Stimulated activated CD4-positive, alpha-beta T cell treated with anti-CD3 and anti-CD28 coated beads, Interleukin-4, amount 100 ng/mL, for 1 hour (primary cell): Measurements from ENCODE around the gene VIPAS39.

ENCODE experiments used
- DNase-seq: peaks from one replicate; pipeline ENCODE4 v3.0.0-alpha.2; 2020

Gene VIPAS39

DNA sequence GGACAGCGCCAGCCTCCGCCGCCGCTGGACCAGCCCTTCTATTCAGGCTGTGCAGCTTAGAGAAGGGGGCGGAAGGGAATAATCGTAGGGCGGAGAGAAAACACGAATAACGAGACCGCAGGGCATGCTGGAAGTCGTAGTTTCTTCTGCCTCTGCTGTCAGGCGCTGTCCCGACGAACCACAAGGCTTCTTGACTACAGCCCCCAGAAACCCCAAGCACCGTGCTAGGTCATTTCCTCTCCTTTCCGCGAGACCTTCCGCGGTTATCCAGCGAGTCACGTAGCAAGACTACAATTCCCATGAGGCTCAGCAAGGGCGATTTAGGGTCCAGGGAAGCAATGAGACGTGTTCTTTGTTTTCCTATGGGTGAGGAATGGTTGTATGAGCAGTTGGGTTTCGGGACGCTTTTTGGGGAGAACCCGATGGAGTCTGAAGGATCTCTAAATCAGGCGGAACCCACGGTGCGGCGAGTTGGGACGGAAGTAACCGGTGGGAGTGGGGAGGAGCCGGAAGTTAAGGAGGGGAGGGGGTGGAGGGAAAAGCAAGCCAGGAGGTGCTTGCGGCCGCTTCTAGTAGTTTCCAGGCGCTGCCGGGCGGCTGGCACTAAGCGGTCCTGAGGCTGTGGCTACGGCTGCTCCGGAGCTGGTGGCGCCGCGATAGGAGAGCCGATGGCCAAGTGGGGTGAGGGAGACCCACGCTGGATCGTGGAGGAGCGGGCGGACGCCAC, at the start of gene VIPAS39, which contains the start of gene AHSA1:
Gene VIPAS39, minus strand, starts transcription at position 80 of the 727 bp plus-strand sequence. CDS start 3,499 bp downstream, outside the sequence.
Gene AHSA1, plus strand, starts transcription at position 572 of the 727 bp plus-strand sequence. Its CDS starts 97 bp downstream, at position 669.
- DNase-seq: peak; percentile 87

DNA sequence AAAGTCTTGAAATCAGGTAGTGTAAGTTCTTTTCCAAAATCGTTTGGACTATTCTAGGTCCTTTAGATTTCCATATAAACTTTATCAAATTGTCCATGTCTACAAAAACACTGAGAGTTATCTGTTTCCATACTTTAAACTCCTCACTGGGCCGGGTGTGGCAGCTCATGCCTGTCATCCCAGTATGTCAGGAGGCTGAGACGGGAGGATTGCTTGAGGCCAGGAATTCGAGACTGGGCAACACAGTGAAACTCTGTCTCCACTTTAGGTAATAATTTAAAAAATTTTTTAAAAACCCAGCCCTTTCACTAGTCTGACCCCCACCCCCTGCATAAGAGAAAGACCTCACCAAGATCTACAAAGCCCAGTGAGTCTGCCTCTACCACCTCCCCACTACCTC, 47.6 kb upstream of the VIPAS39 start:
- DNase-seq: no peak

GRCh38 chr14:77503138-77503537, 45.7 kb upstream of the VIPAS39 start:
- no peak for DNase-seq

DNA sequence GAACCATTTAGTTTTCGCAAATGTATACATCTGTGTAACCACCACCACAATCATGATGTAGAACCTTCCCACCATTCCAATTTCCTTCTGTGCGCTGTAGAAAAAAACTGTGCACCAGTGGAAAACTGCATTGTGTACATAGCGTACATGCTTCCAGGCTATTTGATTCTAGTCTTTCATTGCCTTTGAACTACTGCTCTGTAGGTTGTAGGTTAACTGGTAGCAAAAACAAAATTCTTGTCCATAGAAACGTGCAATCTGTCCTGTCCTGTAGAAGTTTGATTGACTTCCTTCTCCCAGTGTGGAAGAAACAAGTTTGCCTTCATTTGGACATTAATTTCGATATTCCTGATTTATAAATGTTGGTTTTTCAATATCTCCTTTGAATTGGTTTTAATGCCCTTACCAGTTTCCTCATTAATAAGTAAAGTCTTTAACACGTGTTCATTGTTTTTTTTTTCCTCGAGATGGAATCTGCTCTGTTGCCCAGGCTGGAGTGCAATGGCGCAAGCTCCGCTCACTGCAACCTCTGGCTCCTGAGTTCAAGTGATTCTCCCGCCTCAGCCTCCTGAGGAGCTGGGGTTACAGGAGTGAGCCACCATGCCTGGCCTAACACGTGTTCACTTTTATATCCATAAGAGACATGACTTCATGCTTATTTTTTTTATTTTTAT, 44.8 kb upstream of the VIPAS39 start:
- DNase-seq: no peak

GRCh38 chr14:77498984-77499527, 41.7 kb upstream of the VIPAS39 start:
- DNase-seq: no peak

GRCh38 chr14:77498120-77498979, 40.9 kb upstream of the VIPAS39 start, which contains the start of gene ISM2:
Gene ISM2, minus strand, starts transcription at chr14:77498816. Its CDS starts 23 bp downstream, at chr14:77498793.
- DNase-seq: peak; percentile 54

DNA sequence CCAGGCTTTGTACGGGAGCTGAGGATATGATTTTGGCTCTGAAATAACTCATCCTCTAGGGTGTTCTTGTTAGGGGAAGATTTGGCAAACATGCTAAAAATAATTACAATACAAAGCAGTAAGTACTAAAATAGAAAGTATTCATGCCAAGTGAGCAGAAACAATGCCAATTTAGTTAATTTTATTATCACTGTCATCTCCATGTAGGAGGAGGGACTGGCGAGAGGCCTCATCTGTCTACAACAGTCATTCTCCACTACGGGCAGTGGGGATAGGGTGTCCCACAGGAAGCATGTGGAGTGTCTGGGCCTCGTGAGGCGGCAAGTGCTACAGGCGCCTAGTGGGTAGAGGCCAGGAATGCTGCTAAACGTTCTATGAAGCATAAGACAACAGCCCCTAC, 37.9 kb upstream of the VIPAS39 start:
- DNase-seq: no peak

DNA sequence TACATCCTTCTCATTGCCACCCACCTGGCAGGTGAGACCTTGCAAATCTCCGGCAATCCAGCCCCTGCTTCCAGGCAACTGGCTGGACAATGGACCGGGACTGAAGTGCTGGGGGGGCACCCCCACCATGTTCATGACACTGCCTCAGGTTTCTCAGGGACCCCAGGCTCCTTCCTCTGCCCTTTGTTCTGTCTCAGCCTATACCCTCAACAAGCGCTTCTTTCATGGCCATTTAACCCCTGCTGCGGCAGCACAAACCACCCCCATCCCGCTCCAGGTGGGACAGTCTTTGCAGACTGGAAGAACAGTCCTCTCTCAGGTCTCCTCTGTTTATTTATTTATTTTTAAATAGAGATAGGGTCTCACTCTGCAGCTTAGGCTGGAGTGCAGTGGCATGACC, 33.7 kb upstream of the VIPAS39 start:
- DNase-seq: no peak

GRCh38 chr14:77490347-77490986, 33.1 kb upstream of the VIPAS39 start:
- no peak for DNase-seq

- DNase-seq: no peak
Measured at GRCh38 chr14:77489041-77489440, 31.6 kb upstream of the VIPAS39 start.

DNA sequence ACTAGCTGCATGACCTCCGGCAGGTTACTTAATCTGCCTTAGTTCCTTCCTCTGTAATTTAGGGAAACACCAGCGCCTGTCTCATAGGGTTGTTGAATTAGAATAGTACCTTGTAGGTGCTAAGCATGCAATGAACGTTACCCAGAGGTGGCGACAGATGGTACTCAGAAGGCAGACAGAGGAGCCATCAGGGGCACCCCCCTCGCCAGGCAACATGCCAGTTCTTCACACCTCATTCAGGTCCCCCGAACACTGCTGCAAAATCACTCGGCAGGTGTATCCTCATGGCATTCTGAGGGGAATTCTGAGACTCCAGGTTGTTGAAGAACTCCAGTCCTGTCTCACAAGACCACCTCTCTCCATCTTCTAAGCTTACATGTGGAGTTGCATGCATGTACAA, 31.2 kb upstream of the VIPAS39 start:
- DNase-seq: no peak

DNA sequence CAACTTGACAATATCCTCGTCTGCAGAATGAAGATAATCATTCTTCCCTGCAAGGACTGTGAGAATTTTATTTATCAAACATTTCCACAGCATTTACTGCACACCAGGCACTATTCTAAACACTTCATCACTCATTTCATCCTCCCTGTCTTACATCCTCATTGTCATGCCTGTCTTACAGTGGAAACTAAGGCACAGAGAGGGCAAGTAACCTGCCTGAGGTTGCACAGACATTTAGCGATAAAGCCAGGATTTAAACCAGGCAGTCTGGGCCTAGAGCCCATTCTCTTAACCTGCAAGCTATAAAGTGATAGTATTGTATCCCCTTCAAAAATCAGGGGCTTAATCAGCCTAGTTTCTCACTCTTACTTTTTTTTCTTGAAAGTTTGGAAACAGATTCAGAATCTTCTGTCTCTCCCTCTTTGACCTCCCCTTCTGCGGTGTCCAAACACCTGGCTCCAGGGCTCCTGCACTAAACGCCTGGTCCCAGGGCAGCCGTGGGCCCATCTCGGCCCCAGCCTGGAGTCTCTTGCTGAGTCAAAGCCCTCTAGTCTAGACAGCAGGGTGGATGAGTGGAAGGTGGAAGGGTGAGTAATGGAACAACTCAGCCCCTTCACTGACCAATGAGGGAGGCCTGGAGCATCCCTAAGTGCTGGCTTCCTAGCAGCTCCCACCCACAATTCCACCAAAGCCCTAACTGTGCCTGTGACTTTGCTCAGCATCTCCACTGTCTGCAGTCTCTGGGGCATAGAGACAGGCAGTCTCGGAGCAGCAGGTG, 28.7 kb upstream of the VIPAS39 start:
- DNase-seq: no peak

GRCh38 chr14:77485256-77485655, 27.9 kb upstream of the VIPAS39 start:
- DNase-seq: no peak

GRCh38 chr14:77482422-77482821, 25.0 kb upstream of the VIPAS39 start:
- DNase-seq: no peak

DNA sequence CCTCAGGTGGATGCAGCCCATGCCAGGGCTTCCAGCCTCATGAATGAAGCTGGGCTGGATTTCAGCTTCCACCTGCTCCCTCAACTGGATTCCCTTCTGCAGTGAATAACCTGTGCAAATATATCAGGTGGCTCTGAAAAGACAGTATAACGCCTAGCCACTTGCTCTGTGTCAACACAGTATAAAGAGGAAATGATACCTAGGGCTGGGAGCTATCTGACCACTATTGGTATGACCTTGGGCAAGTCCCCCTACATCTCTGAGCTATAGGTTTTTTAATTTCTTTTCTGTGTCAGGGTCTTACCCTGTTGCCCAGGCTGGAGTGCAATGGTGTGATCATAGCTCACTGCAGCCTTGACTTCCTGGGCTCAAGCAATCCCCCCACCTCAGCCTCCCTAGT, 21.4 kb upstream of the VIPAS39 start:
- DNase-seq: no peak

DNA sequence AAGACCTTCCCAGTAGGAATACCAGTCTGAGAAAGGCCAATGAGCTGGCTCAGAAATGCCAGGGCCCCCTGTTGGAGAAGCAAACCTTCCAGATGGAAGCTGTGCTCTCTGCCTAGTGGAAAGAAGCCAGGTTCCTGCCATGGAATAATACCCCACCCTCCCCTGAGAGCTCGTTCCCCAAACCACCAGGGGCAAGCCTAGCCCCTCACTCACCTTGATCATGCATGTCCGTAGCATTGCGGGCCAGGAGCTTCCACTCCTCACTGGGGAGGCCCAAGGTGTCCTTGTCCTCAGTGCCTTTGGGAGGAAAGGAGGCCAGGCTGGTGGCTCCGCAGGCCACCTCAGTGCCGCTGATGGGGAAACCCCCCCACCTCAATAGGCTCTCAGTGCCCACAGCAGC, 20.6 kb upstream of the VIPAS39 start:
- no peak for DNase-seq

GRCh38 chr14:77475432-77476115, 18.2 kb upstream of the VIPAS39 start:
- no peak for DNase-seq

- DNase-seq: no peak
Measured at GRCh38 chr14:77474479-77475177, 17.2 kb upstream of the VIPAS39 start.

- no peak for DNase-seq
Measured at GRCh38 chr14:77473921-77474320, 16.5 kb upstream of the VIPAS39 start.

DNA sequence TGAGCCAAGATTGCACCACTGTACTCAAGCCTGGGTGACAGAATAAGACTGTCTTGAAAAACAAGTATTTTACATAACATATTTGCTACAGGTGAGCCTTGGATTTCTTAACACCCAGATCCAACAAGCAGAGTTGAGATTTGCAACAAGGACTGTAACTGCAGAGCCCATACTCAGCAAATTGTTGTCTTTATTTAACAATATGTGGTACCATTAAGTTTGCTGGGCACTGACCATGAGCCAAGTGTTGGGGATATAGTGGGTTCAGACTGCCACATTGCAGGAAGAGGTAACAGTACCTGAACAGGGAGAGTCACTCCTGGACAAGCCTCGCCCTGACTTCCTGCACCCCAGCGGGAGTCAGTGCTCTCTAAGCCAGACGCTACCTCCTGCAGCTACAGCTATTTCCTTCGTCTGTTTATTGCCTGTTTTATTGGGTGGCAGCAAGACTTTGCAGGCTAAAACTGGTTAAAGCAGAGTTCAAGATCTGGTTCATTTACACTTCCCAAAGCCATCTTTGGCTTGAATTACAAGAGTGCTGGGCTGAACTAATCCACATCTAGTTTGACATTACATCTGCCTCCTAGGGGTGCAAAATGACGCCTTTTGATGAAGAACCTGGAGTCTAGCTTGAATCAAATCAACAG, 12.9 kb upstream of the VIPAS39 start:
- DNase-seq: no peak
